Heart left ventricle (tissue), 16 donors: Measurements from ENCODE around the gene SNN. TPM values are rescaled to one million over a fixed set of nuclear protein-coding genes. Genes with fewer than 3 reads are reported as not detected.
A peak's percentile ranks its signal among the peaks of the same experiment; 100 is the strongest.

ENCODE experiments used
- ATAC-seq, 4 donors: fragments of 200-7000 bp; cut with Tn5 transposase; one replicate each; pipeline ENCODE4 v1.9.1; 2020 to 2022; ENCODE audit warnings: moderate library complexity in 4 of 4, mild to moderate bottlenecking in 3 of 4, moderate number of reproducible peaks in 1 of 4
- DNase-seq, 5 donors: peaks; one replicate each; pipeline ENCODE4 v3.0.0-alpha.2; 2020
- H3K27ac ChIP-seq, 12 donors: fragments of 200-600 bp; sonication (generic) in 4 of 12; one replicate each; pipeline versions ENCODE4 v1.5.0 to v1.8.0; 2016 to 2022; ENCODE audit warnings: mild to moderate bottlenecking in 2 of 12
- H3K27me3 ChIP-seq, 9 donors: fragments of 200-600 bp; sonication (generic) in 2 of 9; one replicate each; pipeline versions ENCODE4 v1.5.1 to v1.8.0; 2016 to 2022; ENCODE audit warnings: mild to moderate bottlenecking in 3 of 9
- H3K36me3 ChIP-seq, 9 donors: fragments of 200-600 bp; sonication (generic) in 2 of 9; one replicate each; pipeline versions ENCODE4 v1.5.0 to v1.8.0; 2018 to 2022; ENCODE audit warnings: mild to moderate bottlenecking in 2 of 9
- H3K4me1 ChIP-seq, 12 donors: fragments of 200-600 bp; sonication (generic) in 4 of 12; one replicate each; pipeline versions ENCODE4 v1.5.0 to v1.8.0; 2016 to 2022; ENCODE audit warnings: mild to moderate bottlenecking in 3 of 12
- H3K4me3 ChIP-seq, 12 donors: fragments of 200-600 bp; sonication (generic) in 4 of 12; one replicate each; pipeline versions ENCODE4 v1.5.0 to v1.8.0; 2017 to 2022; ENCODE audit warnings: mild to moderate bottlenecking in 9 of 12, moderate library complexity in 4 of 12
- H3K9me3 ChIP-seq, 12 donors: fragments of 200-600 bp; sonication (generic) in 4 of 12; one replicate each; pipeline versions ENCODE4 v1.5.0 to v1.8.0; 2016 to 2022; ENCODE audit warnings: mild to moderate bottlenecking in 1 of 12
- CTCF ChIP-seq, 12 donors: fragments of 200-600 bp; sonication (generic) in 4 of 12; IDR thresholded peaks; one replicate each; pipeline versions ENCODE4 v1.5.0 to v1.8.0; 2018 to 2022; ENCODE audit warnings: antibody characterized with exemption in 12 of 12, mild to moderate bottlenecking in 5 of 12
- POLR2A ChIP-seq, 2 donors: fragments of 450-650 bp; IDR thresholded peaks; one replicate each; pipeline ENCODE4 v1.6.1; 2017; ENCODE audit warnings: antibody characterized with exemption in 2 of 2, mild to moderate bottlenecking in 2 of 2, moderate library complexity in 2 of 2
- WGBS, 4 donors: extraction: QIAGEN DNeasy Blood & Tissue Kit in 2 of 4; methylation state at CpG; one replicate each; pipeline versions ENCODE4 v1.1.5 to v1.1.7; 2013 to 2018; 5-methylcytosine and 5-hydroxymethylcytosine counted together
- intact Hi-C, 10 donors: fragments of 100-400 bp; cut with DNase I; formaldehyde crosslinking; loops; one replicate each; pipeline versions ENCODE4 v1.11.1 to v1.14.2; 2022
- polyA plus RNA-seq, 2 donors: library from polyadenylated mRNA; stranded (reverse); fragments of 200-250 nt; gene quantifications; one replicate each; pipeline ENCODE4 v1.2.3, GENCODE V29; 2013
- total RNA-seq, 9 donors: library from RNA; depleted of rRNA in 2 of 9; stranded (reverse); fragments of >200 nt in 2 of 9; fragmentation: NEBNext Ultra II Directional in 3 of 9; extraction: Animal tissue kit (Norgen Biotek cat#: 25700) in 3 of 9; gene quantifications; one replicate each; pipeline versions ENCODE4 v1.1.0 to v1.2.4, GENCODE V29; 2016 to 2023
- donor health status: ischemic (EF 13 %, LVEDD 7.1; RV severe dilation, severe dysfunction).
- donor health status: healthy with polysubstance abuse.
- donor health status: DM: no; HTN: yes; CAD: no.
- donor health status: DM: no; HTN: no; CAD: no.
- donor health status: ischemic (EF 25% LVEDD 6.9; RV normal size, moderate dysfunction).
- donor health status: ischemic (EF 25% LVEDD 5.7; RV mildly dilated, moderate dysfunction).
- donor health status: healthy.
- donor health status: DM: yes; HTN: yes; CAD: no.
- donor health status: ischemic (EF 35%, LVEDD 5.7; RV mildly dilated, moderate dysfunction).
- donor health status: nonischemic (EF 11% LVEDD 7.7; RV severe dilation, severe dysfunction).
- donor health status: DM: yes; HTN: yes; CAD: no.
- donor health status: PGD.
- donor health status: ischemic (EF 29% LVEDD 5.4; RV normal size, mild dysfunction).
- donor health status: nonischemic (EF 23%, LVEDD 6.1; RV moderate dilation, normal function).

SNN gene
- total and polyA plus RNA-seq, 11 donors, result 12.5 to 60.0 (median 36.4) TPM

GRCh38 chr16:11677959-11678881 lies 10.0 kb downstream of the SNN start:
- H3K36me3 ChIP-seq, result peaks cover 0 to 76% (median 67%) of the 10 kb centered on the region in 9 donors
- intact Hi-C loops, result loop anchor here in 2 of 10 donors (2.0 to 5.0 kb wide), 2 partner anchors 34 to 35 kb away; no protein-coding TSS in a partner anchor
- H3K4me3 ChIP-seq, result no peak overlapping the region
- TF ChIP-seq POLR2A (IDR thresholded peaks at IDR 0.05) (no peak), CTCF (IDR thresholded peaks at IDR 0.05) (no peak)
- ATAC-seq (no peak), DNase-seq (peak in 2 of 5 donors; percentile 20 to 48)
- 62 to 78% (median 66%) methylated on average over 18 of the region's 18 CpGs for WGBS, 4 donors
- H3K27ac ChIP-seq, result peak overlapping the region in 11 of 12 donors; percentile 19 to 76 (median 44)
- no peaks in the 10 kb centered on the region for H3K9me3 ChIP-seq
- no peaks in the 10 kb centered on the region for H3K27me3 ChIP-seq
- peaks cover 10 to 99% (median 69%) of the 10 kb centered on the region in 12 donors for H3K4me1 ChIP-seq

DNA sequence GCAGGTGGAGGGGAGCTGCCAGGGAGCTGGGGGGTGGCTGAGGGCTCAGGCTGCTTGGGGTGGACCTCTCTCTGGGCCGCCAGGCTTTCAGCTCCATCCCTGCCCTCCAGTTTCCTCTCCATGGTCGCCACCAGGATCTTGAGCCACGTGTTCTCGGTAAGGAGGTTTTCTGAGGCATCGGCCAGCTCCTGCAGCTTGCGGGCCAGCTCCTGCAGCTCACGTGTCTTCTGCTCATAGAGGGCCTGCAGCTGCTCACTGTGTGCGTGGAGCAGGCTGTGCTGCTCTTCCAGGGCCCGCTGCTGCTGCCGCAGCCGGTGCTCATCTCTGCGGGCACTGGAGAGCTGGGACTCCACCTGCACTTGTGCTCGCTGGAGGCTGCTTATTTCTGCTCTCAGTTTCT lies 11.0 kb downstream of the SNN start:
- intact Hi-C loops, result loop anchor here in 1 of 10 donors (5.0 kb wide), 1 partner anchor 33 kb away; no protein-coding TSS in a partner anchor
- 54 to 86% (median 78%) methylated on average over 13 of the region's 13 CpGs for WGBS, 4 donors
- ATAC-seq, result no peak
- Histone ChIP-seq H3K27me3 (no peaks in the 10 kb centered on the region), H3K27ac (peak overlapping the region in 5 of 12 donors; percentile 2 to 71 (median 51)), H3K36me3 (peaks cover 0 to 86% (median 77%) of the 10 kb centered on the region in 9 donors), H3K4me1 (peaks cover 6 to 90% (median 59%) of the 10 kb centered on the region in 12 donors), H3K4me3 (no peak overlapping the region), H3K9me3 (no peaks in the 10 kb centered on the region)
- TF ChIP-seq POLR2A (IDR thresholded peaks at IDR 0.05) (no peak), CTCF (IDR thresholded peaks at IDR 0.05) (no peak)
- peak in 1 of 5 donors; percentile 26 for DNase-seq

DNA sequence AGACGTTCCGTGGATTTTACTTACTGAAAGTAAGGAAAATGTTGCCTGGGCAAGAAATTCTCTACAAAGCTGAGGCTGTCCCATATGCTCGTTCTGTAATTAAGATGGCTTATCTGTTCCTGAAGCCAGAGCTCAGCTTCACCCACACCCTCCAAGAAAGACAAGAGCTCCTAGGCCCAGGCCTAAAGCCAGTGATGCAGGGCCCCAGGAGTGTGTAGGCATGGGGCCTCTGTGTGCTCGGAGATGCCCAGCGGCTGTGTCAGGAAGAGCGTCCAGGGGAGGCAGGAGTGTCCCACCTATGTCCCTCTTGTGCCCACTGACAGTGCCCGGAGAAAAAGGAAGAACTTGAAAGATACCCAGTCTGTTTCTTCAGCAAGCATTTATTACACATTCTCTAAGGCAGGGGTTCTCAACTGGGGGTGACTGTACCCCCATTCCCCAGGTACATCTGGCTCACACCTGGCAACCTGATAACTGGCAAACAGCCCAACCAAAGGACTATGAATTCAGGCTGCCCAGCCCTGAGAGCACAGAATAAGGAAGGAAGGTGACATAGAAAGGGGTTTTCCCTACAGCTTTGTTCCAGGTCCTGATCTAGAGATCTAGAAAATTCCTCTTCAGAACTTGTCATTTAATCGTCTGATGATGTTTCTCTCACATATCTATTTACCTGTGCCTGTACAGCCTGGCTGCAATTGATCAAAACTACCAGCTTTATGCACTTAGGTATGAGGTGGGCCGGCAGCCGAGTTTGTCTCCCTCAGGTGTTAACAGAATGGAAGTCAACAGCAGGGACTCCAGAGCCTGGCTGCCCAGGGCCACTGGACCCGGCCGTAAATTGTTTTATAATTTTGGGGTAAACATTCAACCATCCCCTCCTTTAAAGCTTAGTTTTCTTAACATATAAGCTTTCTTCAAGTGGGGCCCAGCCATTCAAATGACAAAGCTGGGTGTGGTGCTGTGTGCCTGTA lies 12.0 kb downstream of the SNN start:
- H3K27me3 ChIP-seq, result no peaks in the 10 kb centered on the region
- peaks cover 0 to 96% (median 87%) of the 10 kb centered on the region in 9 donors for H3K36me3 ChIP-seq
- DNase-seq, result peak in 1 of 5 donors; percentile 15
- H3K4me1 ChIP-seq, result peaks cover 6 to 80% (median 51%) of the 10 kb centered on the region in 12 donors
- intact Hi-C loops, result loop anchor here in 1 of 10 donors (5.0 kb wide), 1 partner anchor 32 kb away; no protein-coding TSS in a partner anchor
- WGBS, 4 donors, result 77 to 85% (median 81%) methylated on average over 12 of the region's 12 CpGs
- ATAC-seq, result no peak
- H3K4me3 ChIP-seq, result no peak overlapping the region
- H3K9me3 ChIP-seq, result no peaks in the 10 kb centered on the region
- peak overlapping the region in 4 of 12 donors; percentile 2 to 71 (median 28) for H3K27ac ChIP-seq
- TF ChIP-seq CTCF (IDR thresholded peaks at IDR 0.05) (no peak), POLR2A (IDR thresholded peaks at IDR 0.05) (no peak)
